GM18867 (cell line): ENCODE results near the gene TM7SF2.

ENCODE experiments used
- ATAC-seq: cut with Tn5 transposase; IDR thresholded peaks from one replicate; pipeline ENCODE4 v1.9.1; 2021; ENCODE audit warnings: mild to moderate bottlenecking, moderate library complexity; ENCODE audit not compliant: unreplicated experiment

Gene TM7SF2

GRCh38 chr11:65089621-65090020 is 22.1 kb upstream of the TM7SF2 start:
- no peak for ATAC-seq

- no peak for ATAC-seq
These were observed 21.0 kb upstream of the TM7SF2 start for GRCh38 chr11:65090628-65091027.

GRCh38 chr11:65095427-65095826 is 16.2 kb upstream of the TM7SF2 start:
- no peak for ATAC-seq

GRCh38 chr11:65095974-65096806 is 15.5 kb upstream of the TM7SF2 start, which contains the start of gene VPS51:
TSS of gene VPS51 (plus strand) at chr11:65096214. CDS start at chr11:65096251, 37 bp downstream.
- peak; percentile 75 for ATAC-seq

GRCh38 chr11:65096926-65097325 is 14.7 kb upstream of the TM7SF2 start:
- no peak for ATAC-seq

- ATAC-seq = no peak
These were observed 10.9 kb upstream of the TM7SF2 start for GRCh38 chr11:65100674-65101350.

GRCh38 chr11:65102142-65103095 is 9.3 kb upstream of the TM7SF2 start:
- no peak for ATAC-seq

GRCh38 chr11:65103476-65103875 is 8.2 kb upstream of the TM7SF2 start:
- ATAC-seq = no peak

GRCh38 chr11:65104628-65105027 is 7.0 kb upstream of the TM7SF2 start:
- no peak for ATAC-seq

- ATAC-seq = no peak
These were observed 4.6 kb upstream of the TM7SF2 start for GRCh38 chr11:65107078-65107477.

GRCh38 chr11:65107751-65108468 is 3.8 kb upstream of the TM7SF2 start:
- no peak for ATAC-seq

GRCh38 chr11:65108469-65109123 is 3.1 kb upstream of the TM7SF2 start:
- ATAC-seq = no peak

- no peak for ATAC-seq
These were observed 2.2 kb upstream of the TM7SF2 start for GRCh38 chr11:65109231-65110198.

- no peak for ATAC-seq
These were observed 1.3 kb upstream of the TM7SF2 start for GRCh38 chr11:65110354-65110861.

GRCh38 chr11:65111159-65111743 is 421 bp upstream of the TM7SF2 start:
- ATAC-seq = no peak

GRCh38 chr11:65112546-65113360 is 1.1 kb downstream of the TM7SF2 start:
- peak; percentile 22 for ATAC-seq

GRCh38 chr11:65113361-65113756 is 1.7 kb downstream of the TM7SF2 start:
- ATAC-seq = no peak
